CD14-positive monocyte (primary cell): Measurements from ENCODE around the gene ORC1. TPM values are rescaled to one million over a fixed set of nuclear protein-coding genes. Genes with fewer than 3 reads are reported as not detected.

Source experiments
- DNase-seq, 3 donors: peaks; one replicate each; pipeline ENCODE4 v3.0.0-alpha.2; 2011 to 2022
- H2AFZ ChIP-seq: 2 replicates; pipeline ENCODE4 v1.6.0; 2012; ENCODE audit warnings: mild to moderate bottlenecking, low read depth, low read length, inconsistent platforms; ENCODE audit not compliant: insufficient read depth, poor library complexity, severe bottlenecking
- H3K27ac ChIP-seq, 2 donors: 1 replicate in 1 of 2; 2 replicates in 1 of 2; pipeline ENCODE4 v1.5.1; 2012 to 2013; ENCODE audit warnings: low read length in 2 of 2, control low read depth in 1 of 2, inconsistent platforms in 1 of 2, low read depth in 1 of 2, mild to moderate bottlenecking in 1 of 2
- H3K27me3 ChIP-seq, 2 donors: one replicate each; pipeline versions ENCODE4 v1.6.0 to v1.6.1; 2011 to 2013; ENCODE audit warnings: low read length in 2 of 2; ENCODE audit not compliant: control insufficient read depth in 2 of 2, insufficient read depth in 2 of 2
- H3K36me3 ChIP-seq, 2 donors: replicated peaks in 1 of 2; 1 replicate in 1 of 2; 2 replicates in 1 of 2; pipeline versions ENCODE4 v1.5.1 to v1.6.1; 2012 to 2013; ENCODE audit warnings: low read length in 2 of 2, control low read depth in 1 of 2, inconsistent platforms in 1 of 2, mild to moderate bottlenecking in 1 of 2; ENCODE audit not compliant: insufficient read depth in 2 of 2, control insufficient read depth in 1 of 2
- H3K4me1 ChIP-seq, 2 donors: 1 replicate in 1 of 2; 2 replicates in 1 of 2; pipeline versions ENCODE4 v1.5.1 to v1.6.1; 2012 to 2013; ENCODE audit warnings: low read length in 2 of 2, control low read depth in 1 of 2, inconsistent platforms in 1 of 2, mild to moderate bottlenecking in 1 of 2, moderate library complexity in 1 of 2; ENCODE audit not compliant: insufficient read depth in 2 of 2, control insufficient read depth in 1 of 2
- H3K4me2 ChIP-seq: replicated peaks from 2 replicates; pipeline ENCODE3; 2012; ENCODE audit warnings: low read length, moderate library complexity, mild to moderate bottlenecking; ENCODE audit not compliant: poor library complexity, severe bottlenecking; ENCODE audit errors: extremely low read depth
- H3K4me3 ChIP-seq, 3 experiments: fragments of 200-600 bp in 1 of 3; sonication (generic) in 1 of 3; replicated peaks in 1 of 3; 1 replicate in 2 of 3; 2 replicates in 1 of 3; pipeline ENCODE4 v1.5.1; 2011 to 2013; ENCODE audit warnings: low read length in 3 of 3, mild to moderate bottlenecking in 3 of 3, control low read depth in 2 of 3, low read depth in 2 of 3, inconsistent platforms in 1 of 3, moderate library complexity in 1 of 3
- H3K79me2 ChIP-seq: 2 replicates; pipeline ENCODE4 v1.6.0; 2012; ENCODE audit warnings: mild to moderate bottlenecking, control low read depth, inconsistent platforms, low read length, moderate library complexity; ENCODE audit not compliant: insufficient read depth
- H3K9ac ChIP-seq: 2 replicates; pipeline ENCODE4 v1.6.0; 2017; ENCODE audit warnings: low read length, mild to moderate bottlenecking; ENCODE audit not compliant: insufficient read depth, poor library complexity, severe bottlenecking
- H3K9me3 ChIP-seq, 2 donors: replicated peaks in 1 of 2; 1 replicate in 1 of 2; 2 replicates in 1 of 2; pipeline versions ENCODE4 v1.5.1 to v1.6.1; 2012 to 2013; ENCODE audit warnings: low read length in 2 of 2, control low read depth in 1 of 2; ENCODE audit not compliant: control insufficient read depth in 1 of 2, insufficient read depth in 1 of 2
- H4K20me1 ChIP-seq: 2 replicates; pipeline ENCODE4 v1.6.0; 2012; ENCODE audit warnings: mild to moderate bottlenecking, low read length, control low read depth, moderate library complexity; ENCODE audit not compliant: insufficient read depth
- H3K27ac Mint-ChIP-seq, 7 donors: one replicate each; pipeline ENCODE4 v1.8.0; 2020; ENCODE audit warnings: mild to moderate bottlenecking in 7 of 7, mixed read lengths in 7 of 7, moderate library complexity in 6 of 7, inconsistent platforms in 2 of 7
- H3K27me3 Mint-ChIP-seq, 3 donors: one replicate each; pipeline ENCODE4 v1.8.0; 2021 to 2022; ENCODE audit warnings: low read depth in 3 of 3, mild to moderate bottlenecking in 3 of 3, mixed read lengths in 3 of 3, moderate library complexity in 3 of 3, inconsistent platforms in 1 of 3
- H3K36me3 Mint-ChIP-seq, 2 donors: one replicate each; pipeline ENCODE4 v1.8.0; 2020; ENCODE audit warnings: mixed read lengths in 2 of 2, inconsistent platforms in 1 of 2, mild to moderate bottlenecking in 1 of 2
- H3K4me1 Mint-ChIP-seq: one replicate; pipeline ENCODE4 v1.8.0; 2020; ENCODE audit warnings: mild to moderate bottlenecking, mixed read lengths
- H3K4me3 Mint-ChIP-seq, 2 donors: one replicate each; pipeline ENCODE4 v1.8.0; 2020; ENCODE audit warnings: mild to moderate bottlenecking in 2 of 2, mixed read lengths in 2 of 2, moderate library complexity in 1 of 2
- H3K9me3 Mint-ChIP-seq, 7 donors: one replicate each; pipeline ENCODE4 v1.8.0; 2020 to 2022; ENCODE audit warnings: mixed read lengths in 7 of 7, mild to moderate bottlenecking in 6 of 7, moderate library complexity in 6 of 7, inconsistent platforms in 2 of 7
- CTCF ChIP-seq: fragments of 200-600 bp; IDR thresholded peaks from one replicate; pipeline ENCODE4 v1.8.0; 2022; ENCODE audit warnings: antibody characterized with exemption, mild to moderate bottlenecking
- WGBS: methylation state at CpG from one replicate; pipeline ENCODE4 v1.1.5; 2013; ENCODE audit warnings: missing lambda C conversion rate; ENCODE audit not compliant: insufficient coverage; 5-methylcytosine and 5-hydroxymethylcytosine counted together
- intact Hi-C, 2 donors: fragments of 100-400 bp; cut with micrococcal nuclease; formaldehyde crosslinking; loops; one replicate each; pipeline versions ENCODE4 v1.15.0 to v1.15.1; 2023
- polyA plus RNA-seq, 3 donors: library from polyadenylated mRNA; depleted of rRNA in 1 of 3; unstranded in 2 of 3; stranded (reverse) in 1 of 3; fragments of 300-500 nt in 2 of 3; fragments of >200 nt in 1 of 3; fragmentation: Illumina TruSeq in 2 of 3; gene quantifications; 1 replicate in 2 of 3; 2 replicates in 1 of 3; pipeline ENCODE4 v1.2.3, GENCODE V29; 2012 to 2021

Gene ORC1
- polyA plus RNA-seq, 3 donors = 0.12 to 0.27 TPM; not detected in 1

DNA sequence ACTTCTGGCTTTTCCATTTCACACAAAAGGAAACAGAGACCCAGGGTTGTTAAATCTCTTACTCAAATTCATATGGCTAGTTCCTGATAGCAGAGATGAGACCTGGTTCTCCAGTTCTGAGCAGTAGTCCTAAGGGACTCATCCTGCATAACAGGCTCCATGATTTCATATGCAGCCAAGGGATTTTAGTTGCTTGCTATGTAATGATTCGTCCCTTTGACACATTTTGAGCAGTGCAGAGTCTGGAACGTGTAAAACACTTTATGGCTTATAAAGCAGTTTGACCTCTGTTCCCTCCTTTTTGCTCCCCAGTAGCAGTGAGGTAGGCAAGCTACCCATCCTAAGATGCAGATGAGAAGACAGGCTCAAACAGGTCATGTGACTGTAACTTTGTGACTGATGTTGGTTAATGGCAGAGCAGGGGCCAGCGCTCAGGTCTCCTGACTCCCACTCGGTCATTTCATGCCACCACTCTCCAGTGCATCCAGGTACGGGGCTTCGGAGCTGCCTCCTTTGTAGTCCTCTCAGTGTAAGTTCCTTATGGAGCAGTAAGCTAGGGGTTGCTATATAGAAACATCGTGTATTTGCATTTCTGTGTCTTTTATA is 62.5 kb downstream of the ORC1 start:
- no peak overlapping the region for H3K9ac ChIP-seq
- H3K9me3 Mint-ChIP-seq = no peaks in the 10 kb centered on the region

DNA sequence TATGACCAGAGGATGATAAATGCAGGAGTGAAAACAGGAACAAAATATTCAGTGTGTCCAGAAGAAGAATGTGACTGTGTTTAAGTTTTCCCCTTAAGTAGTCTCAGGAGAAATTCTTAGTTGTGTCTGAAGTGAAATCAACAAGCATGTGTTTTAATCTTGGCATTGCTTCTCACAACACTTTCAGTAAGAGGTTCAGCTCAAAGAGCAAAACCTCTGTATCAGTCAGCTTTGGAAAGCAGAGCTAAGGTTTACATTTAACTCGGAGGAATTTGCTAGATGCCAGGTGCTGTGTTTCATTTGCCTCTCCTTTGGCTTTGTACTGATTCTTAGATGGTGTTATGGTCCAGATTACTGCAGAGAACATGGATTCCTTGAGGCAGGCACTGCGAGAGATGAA is 66.8 kb downstream of the ORC1 start:
- TF ChIP-seq CTCF = no peak
- Histone ChIP-seq H3K9ac (no peak overlapping the region), H3K27ac (no peak overlapping the region), H2AFZ (no peak overlapping the region), H3K4me1 (no peaks in the 10 kb centered on the region), H3K79me2 (no peaks in the 10 kb centered on the region), H3K9me3 (no peaks in the 10 kb centered on the region), H3K36me3 (no peaks in the 10 kb centered on the region), H3K4me2 (no peak overlapping the region), H3K27me3 (no peaks in the 10 kb centered on the region), H4K20me1 (no peaks in the 10 kb centered on the region), H3K4me3 (no peak overlapping the region)
- no peaks in the 10 kb centered on the region for H3K9me3 Mint-ChIP-seq
- H3K4me1 Mint-ChIP-seq = no peaks in the 10 kb centered on the region
- H3K36me3 Mint-ChIP-seq = no peaks in the 10 kb centered on the region
- DNase-seq = no peak
- no peaks in the 10 kb centered on the region for H3K27me3 Mint-ChIP-seq
- WGBS = 100% methylated on average over 1 of the region's 2 CpGs
- intact Hi-C loops = no loop called here
- H3K4me3 Mint-ChIP-seq = no peak overlapping the region
- no peak overlapping the region for H3K27ac Mint-ChIP-seq

More for the DNA sequence above, 62.5 kb downstream of the ORC1 start:
- Mint-ChIP-seq H3K4me1 (no peaks in the 10 kb centered on the region), H3K4me3 (no peak overlapping the region), H3K27ac (no peak overlapping the region), H3K27me3 (peaks cover 0 to 2% (median 2%) of the 10 kb centered on the region in 3 donors), H3K36me3 (no peaks in the 10 kb centered on the region)
- H3K4me1 ChIP-seq = no peaks in the 10 kb centered on the region
- TF ChIP-seq CTCF = no peak
- no peaks in the 10 kb centered on the region for H3K79me2 ChIP-seq
- no peaks in the 10 kb centered on the region for H3K9me3 ChIP-seq
- H3K36me3 ChIP-seq = no peaks in the 10 kb centered on the region
- no peak overlapping the region for H2AFZ ChIP-seq
- no peaks in the 10 kb centered on the region for H4K20me1 ChIP-seq
- H3K4me3 ChIP-seq = no peak overlapping the region
- intact Hi-C loops = no loop called here
- WGBS = 100% methylated on average over 2 of the region's 7 CpGs
- H3K4me2 ChIP-seq = no peak overlapping the region
- DNase-seq = no peak
- H3K27me3 ChIP-seq = no peaks in the 10 kb centered on the region
- no peak overlapping the region for H3K27ac ChIP-seq
